Endothelial cell of umbilical vein (primary cell): ENCODE data around the gene AP4M1. TPM values are rescaled to one million over a fixed set of nuclear protein-coding genes. Genes with fewer than 3 reads are reported as not detected.

Source experiments
- BruUV-seq: library from RNA; stranded (reverse); fragments of 400-500 nt; replicated peaks from 2 replicates; lab custom pipeline; 2021; lab: Mats Ljungman, UMichigan
- CTCF ChIA-PET: fragments of 300-600, 350-600 bp; sonication (Branson Sonifier 250); formaldehyde crosslinking; loops from one replicate; lab custom pipeline; 2021; ENCODE audit warnings: antibody characterized with exemption, inconsistent platforms; lab: Charles Lee
- POLR2A ChIA-PET: fragments of 300-600, 350-600 bp; sonication (Branson Sonifier 250); formaldehyde crosslinking; loops from one replicate; lab custom pipeline; 2021; ENCODE audit warnings: antibody characterized with exemption, inconsistent platforms; lab: Charles Lee
- DNase-seq: peaks from one replicate; pipeline ENCODE4 v3.0.0-alpha.2; 2011; ENCODE audit warnings: low read depth, low spot score
- FAIRE-seq: peaks from 2 replicates; lab custom pipeline; 2011; peaks lifted over from hg19 to GRCh38; lab: Jason Lieb, UNC
- H2AFZ ChIP-seq: 2 replicates; pipeline ENCODE4 v1.6.0; 2012; ENCODE audit warnings: low read depth, low read length, control low read depth, inconsistent platforms
- H3K27ac ChIP-seq: 2 replicates; pipeline ENCODE4 v1.5.1; 2011; ENCODE audit warnings: low read depth, mild to moderate bottlenecking, control low read depth, low read length, moderate library complexity; ENCODE audit not compliant: insufficient read depth
- H3K27me3 ChIP-seq, 2 experiments: 2 replicates each; pipeline versions ENCODE4 v1.6.0 to v1.6.1; 2011; ENCODE audit warnings: low read length in 2 of 2, mixed read lengths in 1 of 2; ENCODE audit not compliant: control insufficient read depth in 2 of 2, insufficient read depth in 2 of 2
- H3K36me3 ChIP-seq, 2 experiments: 2 replicates in 1 of 2; 3 replicates in 1 of 2; pipeline ENCODE4 v1.5.1; 2011; ENCODE audit warnings: low read length in 2 of 2, mild to moderate bottlenecking in 1 of 2, moderate library complexity in 1 of 2; ENCODE audit not compliant: control insufficient read depth in 2 of 2, insufficient read depth in 2 of 2; ENCODE audit errors: extremely low read depth in 1 of 2
- H3K4me1 ChIP-seq: 3 replicates; pipeline ENCODE4 v1.5.1; 2011; ENCODE audit warnings: mild to moderate bottlenecking, low read length; ENCODE audit not compliant: control insufficient read depth, insufficient read depth; ENCODE audit errors: extremely low read depth
- H3K4me2 ChIP-seq: 2 replicates; pipeline ENCODE4 v1.6.1; 2011; ENCODE audit warnings: low read length, control low read depth, mixed read lengths; ENCODE audit not compliant: insufficient read depth
- H3K4me3 ChIP-seq, 3 experiments: fragments of 200-600 bp in 1 of 3; sonication (generic), shearing (Covaris generic) in 1 of 3; replicated peaks in 1 of 3; 2 replicates each; pipeline ENCODE4 v1.5.1; 2011 to 2016; ENCODE audit warnings: control low read depth in 3 of 3, low read length in 3 of 3, mild to moderate bottlenecking in 2 of 3, inconsistent platforms in 1 of 3, low read depth in 1 of 3, moderate library complexity in 1 of 3; ENCODE audit not compliant: insufficient read depth in 1 of 3
- H3K79me2 ChIP-seq: 2 replicates; pipeline ENCODE4 v1.6.0; 2012; ENCODE audit warnings: low read length, inconsistent platforms; ENCODE audit not compliant: control insufficient read depth, insufficient read depth
- H3K9ac ChIP-seq: replicated peaks from 2 replicates; pipeline ENCODE3; 2011; ENCODE audit warnings: low read length, control low read depth; ENCODE audit not compliant: insufficient read depth; ENCODE audit errors: extremely low read depth
- H3K9me1 ChIP-seq: replicated peaks from 3 replicates; pipeline ENCODE4 v1.6.0; 2011; ENCODE audit warnings: mild to moderate bottlenecking, low read length; ENCODE audit not compliant: control insufficient read depth, insufficient read depth; ENCODE audit errors: extremely low read depth
- H3K9me3 ChIP-seq: replicated peaks from 2 replicates; pipeline ENCODE4 v1.5.1; 2012; ENCODE audit warnings: low read length, inconsistent platforms; ENCODE audit not compliant: control insufficient read depth, insufficient read depth
- H4K20me1 ChIP-seq: replicated peaks from 2 replicates; pipeline ENCODE3; 2011; ENCODE audit warnings: mild to moderate bottlenecking, low read length; ENCODE audit not compliant: control insufficient read depth, insufficient read depth; ENCODE audit errors: extremely low read depth
- EZH2 ChIP-seq: IDR thresholded peaks from 2 replicates; pipeline ENCODE4 v1.6.1; 2012; ENCODE audit warnings: borderline replicate concordance, low read depth, mild to moderate bottlenecking, moderate library complexity, low read length, inconsistent platforms; ENCODE audit not compliant: severe bottlenecking
- FOS ChIP-seq: IDR thresholded peaks from 2 replicates; pipeline ENCODE4 v1.6.1; 2011; ENCODE audit warnings: mild to moderate bottlenecking, low read length, moderate library complexity, borderline replicate concordance; ENCODE audit not compliant: insufficient read depth
- GATA2 ChIP-seq: IDR thresholded peaks from 2 replicates; pipeline ENCODE4 v1.7.0; 2011; ENCODE audit warnings: low read depth, mild to moderate bottlenecking, moderate library complexity, mixed read lengths, low read length; ENCODE audit not compliant: insufficient read length, insufficient read depth
- JUN ChIP-seq: IDR thresholded peaks from 2 replicates; pipeline ENCODE4 v1.6.1; 2011; ENCODE audit warnings: borderline replicate concordance, low read depth; ENCODE audit not compliant: insufficient read length, insufficient read depth
- MYC ChIP-seq: IDR thresholded peaks from one replicate; pipeline ENCODE4 v1.6.1; 2011; ENCODE audit warnings: mild to moderate bottlenecking, low read depth, low read length
- POLR2A ChIP-seq: IDR thresholded peaks from 2 replicates; pipeline ENCODE4 v1.6.1; 2012; ENCODE audit warnings: low read depth, mild to moderate bottlenecking, control low read depth, low read length
- POLR2AphosphoS5 ChIP-seq: IDR thresholded peaks from 2 replicates; pipeline ENCODE4 v1.6.1; 2012; ENCODE audit warnings: low read depth, mild to moderate bottlenecking, control low read depth, low read length, moderate library complexity; ENCODE audit not compliant: insufficient read depth
- dilution Hi-C: fragments of 300-500 bp; cut with MboI; formaldehyde crosslinking; loops from one replicate; pipeline ENCODE4 v1.15.0; 2019; ENCODE audit warnings: low sequenced_read_pairs; ENCODE audit not compliant: extremely low pct_ligation_motif_present
- intact Hi-C: fragments of 100-400 bp; cut with micrococcal nuclease; formaldehyde crosslinking; loops from one replicate; pipeline ENCODE4 v1.10.0; 2022
- polyA plus RNA-seq, 4 experiments: library from polyadenylated mRNA; depleted of rRNA in 3 of 4; stranded (reverse) in 3 of 4; unstranded in 1 of 4; fragments of >200 nt; gene quantifications; 2 replicates each; pipeline versions ENCODE4 v1.2.1 to v1.2.3, GENCODE V29; 2011 to 2012; ENCODE audit warnings: missing spikeins in 1 of 4
- total RNA-seq: library from RNA; stranded (reverse); gene quantifications from 2 replicates; pipeline ENCODE4 v1.2.3, GENCODE V29; 2021
- TF ChIP-seq, protein P1 (sequence below): IDR thresholded peaks from 2 replicates; pipeline ENCODE4 v1.6.1; 2011; ENCODE audit not compliant: insufficient read depth, insufficient read length
- TF ChIP-seq, protein P2 (sequence below), 2 donors: IDR thresholded peaks; 1 replicate in 1 of 2; 2 replicates in 1 of 2; pipeline ENCODE4 v1.5.1; 2011; ENCODE audit warnings: low read length in 2 of 2, mild to moderate bottlenecking in 2 of 2, moderate library complexity in 2 of 2, control low read depth in 1 of 2, inconsistent platforms in 1 of 2, low read depth in 1 of 2; ENCODE audit not compliant: insufficient read depth in 1 of 2; ENCODE audit errors: extremely low read depth in 1 of 2

The AP4M1 gene
- total and polyA plus RNA-seq, 2 donors (not counting 3 experiments of a cell fraction or from before 2014, with no cell fraction given), result 20.5 to 27.4 TPM

DNA sequence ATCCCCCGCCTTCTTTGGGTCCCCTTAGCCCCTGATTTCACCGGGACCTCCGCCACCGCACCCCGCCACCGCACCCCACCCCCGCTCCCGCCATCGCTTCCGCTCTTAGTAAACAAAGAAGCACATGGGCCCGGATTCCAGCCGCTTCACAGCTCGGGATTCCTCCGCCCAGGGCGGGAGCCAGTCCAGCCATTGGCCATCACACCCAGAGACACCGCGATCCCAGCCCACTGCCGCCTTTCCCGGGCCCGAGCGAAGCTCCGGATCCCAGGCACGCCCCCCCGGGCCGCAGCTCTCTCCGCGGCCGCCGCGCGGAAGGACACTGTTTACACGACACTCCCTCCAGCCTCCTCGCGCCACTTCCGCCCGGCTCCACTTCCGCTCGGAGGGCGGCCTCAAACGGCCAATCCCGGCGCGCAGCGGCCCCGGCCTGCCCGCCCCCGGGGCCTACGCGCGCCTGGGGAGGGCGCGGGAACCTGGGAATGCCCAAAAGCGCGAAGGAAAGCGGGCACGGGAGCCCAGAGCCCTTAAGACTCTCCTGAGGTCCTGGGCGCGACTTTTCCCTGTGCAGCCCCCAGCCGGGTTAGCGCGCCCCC is 925 bp upstream of the AP4M1 start:
- no TSS peak for BruUV-seq

More for the DNA sequence above, 925 bp upstream of the AP4M1 start:
- peaks cover 18% of the 10 kb centered on the region for H3K4me1 ChIP-seq
- ChIA-PET CTCF (interaction anchor here (1.1 to 2.8 kb wide), 7 partner anchors 11 to 51 kb away, joined by 3 to 18 read pairs (median 5); partner anchors contain the start of genes COPS6, MBLAC1 and ZSCAN21), POLR2A (interaction anchor here (0.6 to 2.8 kb wide), 6 partner anchors 12 to 79 kb away, joined by 3 to 15 read pairs (median 6); partner anchors contain the start of gene COPS6)
- DNase-seq (peak; percentile 97), FAIRE-seq (peak; percentile 82)
- intact Hi-C loops, result loop anchor here (1.0 to 10.0 kb wide), 7 partner anchors 13 to 1024 kb away; partner anchors contain the start of genes CNPY4, GPC2, LAMTOR4 and SERPINE1
- peak overlapping the region; percentile 94 for H3K4me2 ChIP-seq
- TF ChIP-seq MYC (peak; percentile 35), GATA2 (no peak), EZH2 (no peak), POLR2AphosphoS5 (peak; percentile 71), JUN (no peak), FOS (no peak), POLR2A (no peak)
- TF ChIP-seq, protein P1, sequence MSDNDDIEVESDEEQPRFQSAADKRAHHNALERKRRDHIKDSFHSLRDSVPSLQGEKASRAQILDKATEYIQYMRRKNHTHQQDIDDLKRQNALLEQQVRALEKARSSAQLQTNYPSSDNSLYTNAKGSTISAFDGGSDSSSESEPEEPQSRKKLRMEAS, result peak; percentile 86
- TF ChIP-seq, protein P2, sequence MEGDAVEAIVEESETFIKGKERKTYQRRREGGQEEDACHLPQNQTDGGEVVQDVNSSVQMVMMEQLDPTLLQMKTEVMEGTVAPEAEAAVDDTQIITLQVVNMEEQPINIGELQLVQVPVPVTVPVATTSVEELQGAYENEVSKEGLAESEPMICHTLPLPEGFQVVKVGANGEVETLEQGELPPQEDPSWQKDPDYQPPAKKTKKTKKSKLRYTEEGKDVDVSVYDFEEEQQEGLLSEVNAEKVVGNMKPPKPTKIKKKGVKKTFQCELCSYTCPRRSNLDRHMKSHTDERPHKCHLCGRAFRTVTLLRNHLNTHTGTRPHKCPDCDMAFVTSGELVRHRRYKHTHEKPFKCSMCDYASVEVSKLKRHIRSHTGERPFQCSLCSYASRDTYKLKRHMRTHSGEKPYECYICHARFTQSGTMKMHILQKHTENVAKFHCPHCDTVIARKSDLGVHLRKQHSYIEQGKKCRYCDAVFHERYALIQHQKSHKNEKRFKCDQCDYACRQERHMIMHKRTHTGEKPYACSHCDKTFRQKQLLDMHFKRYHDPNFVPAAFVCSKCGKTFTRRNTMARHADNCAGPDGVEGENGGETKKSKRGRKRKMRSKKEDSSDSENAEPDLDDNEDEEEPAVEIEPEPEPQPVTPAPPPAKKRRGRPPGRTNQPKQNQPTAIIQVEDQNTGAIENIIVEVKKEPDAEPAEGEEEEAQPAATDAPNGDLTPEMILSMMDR (IDR thresholded peaks at IDR 0.05; ENCODE audit: extremely low read depth in 1 of 2, insufficient read depth in 1 of 2, low read depth in 1 of 2, low read length in 2 of 2), result no peak
- H3K9me3 ChIP-seq, result no peaks in the 10 kb centered on the region
- no peaks in the 10 kb centered on the region for H3K9me1 ChIP-seq
- H3K27me3 ChIP-seq, result no peaks in the 10 kb centered on the region
- no peaks in the 10 kb centered on the region for H4K20me1 ChIP-seq
- dilution Hi-C loops, result no loop called here
- H3K9ac ChIP-seq, result peak overlapping the region; percentile 92
- peaks cover 29 to 37% of the 10 kb centered on the region in 2 experiments for H3K36me3 ChIP-seq
- peak overlapping the region; percentile 74 to 96 (median 75) for H3K4me3 ChIP-seq
- H3K27ac ChIP-seq, result peak overlapping the region; percentile 84
- peaks cover 43% of the 10 kb centered on the region for H3K79me2 ChIP-seq
- H2AFZ ChIP-seq, result peak overlapping the region; percentile 15
